K562 (cell line): ENCODE data around the gene ANKRD12. TPM values are rescaled to one million over a fixed set of nuclear protein-coding genes. Genes with fewer than 3 reads are reported as not detected.

Experiments used
- CLOCK ChIP-seq: fragments of 250-450 bp; sonication (Bioruptor Pico); IDR thresholded peaks from 2 replicates; pipeline ENCODE4 v1.4.0; 2020; ENCODE audit warnings: mild to moderate bottlenecking, moderate library complexity, borderline replicate concordance
- CREBBP ChIP-seq: IDR thresholded peaks from one replicate; pipeline ENCODE4 v1.6.1; 2012; ENCODE audit warnings: low read depth, mild to moderate bottlenecking, control low read depth, inconsistent platforms, low read length
- CTBP1 ChIP-seq: fragments of 450-650 bp; IDR thresholded peaks from 2 replicates; pipeline ENCODE4 v1.6.1; 2016; ENCODE audit warnings: borderline replicate concordance
- FOXK2 ChIP-seq, 2 experiments: fragments of 450-650 bp; IDR thresholded peaks in 1 of 2; conservative IDR thresholded peaks in 1 of 2; 2 replicates each; pipeline ENCODE4 v1.6.1; 2016; ENCODE audit warnings: low read depth in 2 of 2, mild to moderate bottlenecking in 1 of 2
- MXI1 ChIP-seq: IDR thresholded peaks from 2 replicates; pipeline ENCODE4 v1.6.1; 2011; ENCODE audit warnings: low read depth, mild to moderate bottlenecking, improper control_type of control experiment, low read length
- NFE2L1 ChIP-seq: fragments of 450-650 bp; IDR thresholded peaks from 2 replicates; pipeline ENCODE4 v1.6.1; 2016; ENCODE audit warnings: missing genetic modification characterization, low read depth, mild to moderate bottlenecking, missing compliant biosample characterization, moderate library complexity, borderline replicate concordance
- PCBP1 ChIP-seq: fragments of 200-400 bp; formaldehyde crosslinking; IDR thresholded peaks from 2 replicates; pipeline ENCODE4 v1.6.1; 2018; ENCODE audit warnings: mild to moderate bottlenecking, low read depth, low read length; ENCODE audit not compliant: poor library complexity, severe bottlenecking
- RAD51 ChIP-seq: fragments of 450-650 bp; IDR thresholded peaks from 2 replicates; pipeline ENCODE4 v1.7.1; 2016; ENCODE audit warnings: low read depth, mild to moderate bottlenecking, borderline replicate concordance
- SNIP1 ChIP-seq: fragments of 450-650 bp; IDR thresholded peaks from 2 replicates; pipeline ENCODE4 v1.7.1; 2017; ENCODE audit warnings: low read depth, mild to moderate bottlenecking
- SP1 ChIP-seq: sonication (generic); formaldehyde crosslinking; IDR thresholded peaks from 2 replicates; pipeline ENCODE4 v1.8.1; 2022; ENCODE audit warnings: mild to moderate bottlenecking, missing genetic modification reagents
- TEAD1 ChIP-seq, 2 experiments: fragments of 450-650 bp in 1 of 2; sonication (generic) in 1 of 2; formaldehyde crosslinking; IDR thresholded peaks; 2 replicates each; pipeline versions ENCODE4 v1.4.0 to v1.8.0; 2020 to 2022; ENCODE audit warnings: mild to moderate bottlenecking in 2 of 2, missing genetic modification reagents in 1 of 2
- THAP12 ChIP-seq: fragments of 250-450 bp; sonication (Bioruptor Pico); IDR thresholded peaks from 2 replicates; pipeline ENCODE4 v1.9.0; 2021; ENCODE audit warnings: mild to moderate bottlenecking, inconsistent platforms
- ZBTB9 ChIP-seq: fragments of 450-650 bp; formaldehyde crosslinking; IDR thresholded peaks from 2 replicates; pipeline ENCODE4 v1.4.0; 2020; ENCODE audit warnings: mild to moderate bottlenecking, moderate library complexity
- ZNF263 ChIP-seq: sonication (generic); formaldehyde crosslinking; IDR thresholded peaks from 2 replicates; pipeline ENCODE4 v1.8.0; 2022; ENCODE audit warnings: mild to moderate bottlenecking, missing genetic modification reagents, borderline replicate concordance
- ZNF57 ChIP-seq: fragments of 450-650 bp; formaldehyde crosslinking; IDR thresholded peaks from 2 replicates; pipeline ENCODE4 v1.4.0; 2020; ENCODE audit warnings: mild to moderate bottlenecking, moderate library complexity
- ZNF639 ChIP-seq, 2 experiments: fragments of 200-800 bp in 1 of 2; sonication (Bioruptor generic) in 1 of 2; sonication (generic) in 1 of 2; formaldehyde crosslinking in 1 of 2; IDR thresholded peaks in 1 of 2; conservative IDR thresholded peaks in 1 of 2; 2 replicates each; pipeline versions ENCODE4 v1.5.0 to v1.6.1; 2016 to 2020; ENCODE audit warnings: missing compliant biosample characterization in 1 of 2, missing genetic modification characterization in 1 of 2, missing genetic modification reagents in 1 of 2
- ZZZ3 ChIP-seq: fragments of 450-650 bp; IDR thresholded peaks from 2 replicates; pipeline ENCODE4 v1.6.1; 2016; ENCODE audit warnings: antibody characterized with exemption, mild to moderate bottlenecking, moderate library complexity
- polyA plus RNA-seq, 8 experiments: library from polyadenylated mRNA; depleted of rRNA in 4 of 8; stranded (reverse) in 5 of 8; unstranded in 3 of 8; fragments of >200 nt; fragmentation: Nextera tagmentation in 2 of 8; fragmentation: Illumina TruSeq in 1 of 8; extraction: Ambion mirVana in 2 of 8; extraction: Trizol in 1 of 8; gene quantifications; 2 replicates each; pipeline versions ENCODE4 v1.2.1 to v1.2.3, GENCODE V29; 2011 to 2014; ENCODE audit warnings: inconsistent platforms in 1 of 8, missing spikeins in 1 of 8
- total RNA-seq, 7 experiments: library from RNA; depleted of rRNA in 6 of 7; stranded (reverse); fragments of >200 nt in 6 of 7; fragmentation: Illumina TruSeq in 2 of 7; extraction: Trizol in 2 of 7; gene quantifications; 2 replicates each; pipeline versions ENCODE4 v1.2.1 to v1.2.3, GENCODE V29; 2011 to 2021; ENCODE audit warnings: low replicate concordance in 1 of 7

ANKRD12 gene
- total and polyA plus RNA-seq, 9 of the 15 experiments (the other 6 are each of a cell fraction or from before 2014, with no cell fraction given): 6.6 to 28.2 (median 16.0) TPM

- TF ChIP-seq ZNF639 (CRISPR knock-in tag; conservative IDR thresholded peaks at IDR 0.05 in 1 of 2, IDR thresholded peaks at IDR 0.05 in 1 of 2): peak in 1 of 2 experiments; percentile 99; a peak in 2 of 4 replicates
- TF ChIP-seq PCBP1: peak; percentile 63
- TF ChIP-seq CLOCK: peak; percentile 99
- TF ChIP-seq SNIP1: no peak
- TF ChIP-seq ZNF263 (CRISPR knock-in tag): peak; percentile 76; the same call in 1 of the 2 replicates
- no peak for TF ChIP-seq NFE2L1
- peak; percentile 85 for TF ChIP-seq CTBP1
- peak; percentile 51 to 99; a peak in 3 of 4 replicates for TF ChIP-seq FOXK2 (conservative IDR thresholded peaks at IDR 0.05 in 1 of 2, IDR thresholded peaks at IDR 0.05 in 1 of 2; ENCODE audit: low read depth in 2 of 2)
- TF ChIP-seq ZZZ3: no peak
- 0 out of 2 replicates have a peak, but pooled peaks have one; percentile 75 for TF ChIP-seq ZNF57 (CRISPR knock-in tag)
- 0 out of 2 replicates have a peak, but pooled peaks have one; percentile 52 for TF ChIP-seq ZBTB9 (CRISPR knock-in tag)
- TF ChIP-seq SP1 (CRISPR knock-in tag): peak; percentile 90
- peak; percentile 99 for TF ChIP-seq RAD51
- TF ChIP-seq TEAD1 (CRISPR knock-in tag; IDR thresholded peaks at IDR 0.05): peak in 1 of 2 experiments; percentile 85; a peak in 2 of 4 replicates
- no peak for TF ChIP-seq CREBBP
- no peak for TF ChIP-seq THAP12 (CRISPR knock-in tag)
- peak; percentile 66 for TF ChIP-seq MXI1
Observed at GRCh38 chr18:9136315-9137155, at the start of gene ANKRD12 (continued).
